ENCODE measurements around the gene LACRT.

Gene LACRT

GRCh38 chr12:54608769-54609168 lies 25.9 kb downstream of the LACRT start:
- DNase-seq (ENCODE audit: low read depth): no peak
- TF ChIP-seq CTCF (IDR thresholded peaks at IDR 0.05; ENCODE audit: low read depth, low read length, missing control alignments): no peak
- no peak overlapping the region for H3K4me3 ChIP-seq (ENCODE audit: low read depth, low read length)

- TF ChIP-seq CTCF (IDR thresholded peaks at IDR 0.05; ENCODE audit: low read depth, low read length, missing control alignments): no peak
- H3K4me3 ChIP-seq (ENCODE audit: low read depth, low read length): no peak overlapping the region
- no peak for DNase-seq (ENCODE audit: low read depth)
Measured at GRCh38 chr12:54608156-54608555, 26.5 kb downstream of the LACRT start.

GRCh38 chr12:54606556-54606955 lies 28.1 kb downstream of the LACRT start:
- DNase-seq (ENCODE audit: low read depth): no peak
- H3K4me3 ChIP-seq (ENCODE audit: low read depth, low read length): no peak overlapping the region
- TF ChIP-seq CTCF (IDR thresholded peaks at IDR 0.05; ENCODE audit: low read depth, low read length, missing control alignments): no peak

- H3K4me3 ChIP-seq (ENCODE audit: low read depth, low read length): no peak overlapping the region
- DNase-seq (ENCODE audit: low read depth): no peak
- no peak for TF ChIP-seq CTCF (IDR thresholded peaks at IDR 0.05; ENCODE audit: low read depth, low read length, missing control alignments)
Measured at GRCh38 chr12:54605138-54605970, 29.3 kb downstream of the LACRT start.

- no peak for DNase-seq (ENCODE audit: low read depth)
- no peak overlapping the region for H3K4me3 ChIP-seq (ENCODE audit: low read depth, low read length)
- no peak for TF ChIP-seq CTCF (IDR thresholded peaks at IDR 0.05; ENCODE audit: low read depth, low read length, missing control alignments)
Measured at GRCh38 chr12:54604436-54604835, 30.3 kb downstream of the LACRT start.

GRCh38 chr12:54603872-54604271 lies 30.8 kb downstream of the LACRT start:
- no peak for TF ChIP-seq CTCF (IDR thresholded peaks at IDR 0.05; ENCODE audit: low read depth, low read length, missing control alignments)
- DNase-seq (ENCODE audit: low read depth): no peak
- no peak overlapping the region for H3K4me3 ChIP-seq (ENCODE audit: low read depth, low read length)
